ENCODE results near the gene CKM.

GRCh38 chr19:45305007-45305406 is 17.7 kb downstream of the CKM start:
- TF ChIP-seq CTCF (IDR thresholded peaks at IDR 0.05) (no peak), POLR2A (IDR thresholded peaks at IDR 0.05; ENCODE audit: low read depth) (no peak)
